SJCRH30 (cell line): Measurements from ENCODE around the gene ARHGEF17. TPM values are rescaled to one million over a fixed set of nuclear protein-coding genes. Genes with fewer than 3 reads are reported as not detected.
"Not testable (repeated sequence)": the region's sequence is repeated elsewhere in the genome, so short reads cannot be mapped to it uniquely, and the experiment has no call there.

Source experiments
- DNase-seq, 2 experiments: peaks; one replicate each; pipeline ENCODE4 v3.0.0-alpha.2; 2015 to 2020
- H3K27ac ChIP-seq: fragments of 250-450 bp; sonication (Bioruptor Pico); 2 replicates; pipeline ENCODE4 v1.5.1; 2020; ENCODE audit warnings: mild to moderate bottlenecking, moderate library complexity
- H3K27me3 ChIP-seq: fragments of 250-450 bp; sonication (Bioruptor Pico); 2 replicates; pipeline ENCODE4 v1.5.1; 2020; ENCODE audit warnings: mild to moderate bottlenecking, moderate library complexity
- H3K36me3 ChIP-seq: fragments of 250-450 bp; sonication (Bioruptor Pico); 2 replicates; pipeline ENCODE4 v1.5.1; 2020; ENCODE audit warnings: mild to moderate bottlenecking, moderate library complexity
- H3K4me1 ChIP-seq: fragments of 250-450 bp; sonication (Bioruptor Pico); 2 replicates; pipeline ENCODE4 v1.5.1; 2020; ENCODE audit warnings: mild to moderate bottlenecking, moderate library complexity
- H3K4me3 ChIP-seq: fragments of 250-450 bp; sonication (Bioruptor Pico); 2 replicates; pipeline ENCODE4 v1.5.1; 2020; ENCODE audit warnings: mild to moderate bottlenecking, moderate library complexity
- H3K9me3 ChIP-seq: fragments of 250-450 bp; sonication (Bioruptor Pico); replicated peaks from 2 replicates; pipeline ENCODE4 v1.5.1; 2020; ENCODE audit warnings: mild to moderate bottlenecking, moderate library complexity
- total RNA-seq: library from RNA; depleted of rRNA; stranded (reverse); fragments of >200 nt; shearing (Covaris generic); gene quantifications from 2 replicates; pipeline ENCODE4 v1.2.3, GENCODE V29; 2014

The ARHGEF17 gene
- total RNA-seq, 1 experiment from 2014 or later, result 12.0 TPM

GRCh38 chr11:73269459-73270015 is 38.5 kb upstream of the ARHGEF17 start:
- peaks cover 31% of the 10 kb centered on the region for H3K4me1 ChIP-seq
- H3K4me3 ChIP-seq, result no peak overlapping the region
- H3K27me3 ChIP-seq, result no peaks in the 10 kb centered on the region
- H3K36me3 ChIP-seq, result no peaks in the 10 kb centered on the region
- no peak for DNase-seq
- no peak overlapping the region for H3K27ac ChIP-seq
- no peaks in the 10 kb centered on the region for H3K9me3 ChIP-seq

GRCh38 chr11:73270016-73270854 is 37.8 kb upstream of the ARHGEF17 start:
- Histone ChIP-seq H3K4me1 (peaks cover 31% of the 10 kb centered on the region), H3K4me3 (no peak overlapping the region), H3K36me3 (no peaks in the 10 kb centered on the region), H3K27me3 (no peaks in the 10 kb centered on the region), H3K27ac (no peak overlapping the region), H3K9me3 (no peaks in the 10 kb centered on the region)
- no peak for DNase-seq

GRCh38 chr11:73270855-73271477 is 37.1 kb upstream of the ARHGEF17 start:
- no peaks in the 10 kb centered on the region for H3K9me3 ChIP-seq
- H3K4me3 ChIP-seq, result no peak overlapping the region
- no peak overlapping the region for H3K27ac ChIP-seq
- no peaks in the 10 kb centered on the region for H3K27me3 ChIP-seq
- H3K36me3 ChIP-seq, result no peaks in the 10 kb centered on the region
- peaks cover 27% of the 10 kb centered on the region for H3K4me1 ChIP-seq
- DNase-seq, result no peak

- not testable (repeated sequence) for H3K4me3 ChIP-seq, H3K27me3 ChIP-seq, H3K9me3 ChIP-seq, DNase-seq, H3K36me3 ChIP-seq, H3K27ac ChIP-seq
- H3K4me1 ChIP-seq, result peaks cover 22% of the 10 kb centered on the region
These were observed 36.6 kb upstream of the ARHGEF17 start for GRCh38 chr11:73271478-73271865.

- no peaks in the 10 kb centered on the region for H3K36me3 ChIP-seq
- H3K4me1 ChIP-seq, result peaks cover 16% of the 10 kb centered on the region
- no peaks in the 10 kb centered on the region for H3K9me3 ChIP-seq
- no peaks in the 10 kb centered on the region for H3K27me3 ChIP-seq
- peak; percentile 51 to 71 for DNase-seq
- H3K4me3 ChIP-seq, result no peak within 1 kb of the TSS
- H3K27ac ChIP-seq, result no peak within 1 kb of the TSS
These were observed 36.0 kb upstream of the ARHGEF17 start, which contains the start of gene P2RY6 for GRCh38 chr11:73271936-73272679. P2RY6 (plus strand) TSS chr11:73272338; CDS start chr11:73296519, 24,181 bp downstream.

GRCh38 chr11:73272680-73273038 is 35.4 kb upstream of the ARHGEF17 start:
- Histone ChIP-seq H3K27me3 (no peaks in the 10 kb centered on the region), H3K9me3 (no peaks in the 10 kb centered on the region), H3K4me1 (peaks cover 12% of the 10 kb centered on the region), H3K4me3 (no peak overlapping the region), H3K27ac (no peak overlapping the region), H3K36me3 (no peaks in the 10 kb centered on the region)
- DNase-seq, result no peak

GRCh38 chr11:73273222-73273895 is 34.7 kb upstream of the ARHGEF17 start:
- no peaks in the 10 kb centered on the region for H3K36me3 ChIP-seq
- H3K27me3 ChIP-seq, result no peaks in the 10 kb centered on the region
- H3K4me1 ChIP-seq, result peaks cover 12% of the 10 kb centered on the region
- H3K9me3 ChIP-seq, result no peaks in the 10 kb centered on the region
- H3K27ac ChIP-seq, result no peak overlapping the region
- DNase-seq, result peak in 1 of 2 experiments; percentile 53
- no peak overlapping the region for H3K4me3 ChIP-seq

- not testable (repeated sequence) for DNase-seq, H3K27ac ChIP-seq, H3K27me3 ChIP-seq, H3K36me3 ChIP-seq, H3K4me3 ChIP-seq, H3K9me3 ChIP-seq
- H3K4me1 ChIP-seq, result peaks cover 12% of the 10 kb centered on the region
These were observed 33.9 kb upstream of the ARHGEF17 start for GRCh38 chr11:73274191-73274590.

GRCh38 chr11:73274722-73275380 is 33.2 kb upstream of the ARHGEF17 start:
- H3K27me3 ChIP-seq, result no peaks in the 10 kb centered on the region
- no peaks in the 10 kb centered on the region for H3K9me3 ChIP-seq
- H3K36me3 ChIP-seq, result no peaks in the 10 kb centered on the region
- H3K4me1 ChIP-seq, result peaks cover 12% of the 10 kb centered on the region
- H3K4me3 ChIP-seq, result no peak overlapping the region
- DNase-seq, result no peak
- H3K27ac ChIP-seq, result no peak overlapping the region

- DNase-seq, result no peak
- Histone ChIP-seq H3K27me3 (no peaks in the 10 kb centered on the region), H3K4me1 (peaks cover 12% of the 10 kb centered on the region), H3K4me3 (no peak overlapping the region), H3K9me3 (no peaks in the 10 kb centered on the region), H3K36me3 (no peaks in the 10 kb centered on the region), H3K27ac (no peak overlapping the region)
These were observed 32.7 kb upstream of the ARHGEF17 start for GRCh38 chr11:73275381-73275750.

GRCh38 chr11:73277467-73277866 is 30.6 kb upstream of the ARHGEF17 start:
- no peak overlapping the region for H3K27ac ChIP-seq
- peaks cover 4% of the 10 kb centered on the region; the same call in 1 of the 2 replicates for H3K4me1 ChIP-seq
- H3K4me3 ChIP-seq, result no peak overlapping the region
- no peaks in the 10 kb centered on the region for H3K36me3 ChIP-seq
- DNase-seq, result no peak
- H3K27me3 ChIP-seq, result no peaks in the 10 kb centered on the region
- no peaks in the 10 kb centered on the region for H3K9me3 ChIP-seq

- H3K36me3 ChIP-seq, result no peaks in the 10 kb centered on the region
- H3K4me1 ChIP-seq, result no peaks in the 10 kb centered on the region
- no peak for DNase-seq
- H3K27ac ChIP-seq, result no peak overlapping the region
- no peaks in the 10 kb centered on the region for H3K9me3 ChIP-seq
- no peak overlapping the region for H3K4me3 ChIP-seq
- no peaks in the 10 kb centered on the region for H3K27me3 ChIP-seq
These were observed 27.4 kb upstream of the ARHGEF17 start for GRCh38 chr11:73280626-73281025.

GRCh38 chr11:73281201-73281741 is 26.8 kb upstream of the ARHGEF17 start:
- Histone ChIP-seq H3K27me3 (no peaks in the 10 kb centered on the region), H3K27ac (no peak overlapping the region), H3K9me3 (no peaks in the 10 kb centered on the region), H3K4me3 (no peak overlapping the region), H3K4me1 (no peaks in the 10 kb centered on the region), H3K36me3 (no peaks in the 10 kb centered on the region)
- no peak for DNase-seq
